Stimulated activated CD4-positive, alpha-beta T cell treated with anti-CD3 and anti-CD28 coated beads, Interleukin-1b, Interleukin-23, amount 100 ng/mL, for 48 hours (primary cell): ENCODE data around the gene RIMBP2.
"Not testable (repeated sequence)": the region's sequence is repeated elsewhere in the genome, so short reads cannot be mapped to it uniquely, and the experiment has no call there.

Source experiments
- DNase-seq: peaks from one replicate; pipeline ENCODE4 v3.0.0-alpha.2; 2020

RIMBP2 gene

DNA sequence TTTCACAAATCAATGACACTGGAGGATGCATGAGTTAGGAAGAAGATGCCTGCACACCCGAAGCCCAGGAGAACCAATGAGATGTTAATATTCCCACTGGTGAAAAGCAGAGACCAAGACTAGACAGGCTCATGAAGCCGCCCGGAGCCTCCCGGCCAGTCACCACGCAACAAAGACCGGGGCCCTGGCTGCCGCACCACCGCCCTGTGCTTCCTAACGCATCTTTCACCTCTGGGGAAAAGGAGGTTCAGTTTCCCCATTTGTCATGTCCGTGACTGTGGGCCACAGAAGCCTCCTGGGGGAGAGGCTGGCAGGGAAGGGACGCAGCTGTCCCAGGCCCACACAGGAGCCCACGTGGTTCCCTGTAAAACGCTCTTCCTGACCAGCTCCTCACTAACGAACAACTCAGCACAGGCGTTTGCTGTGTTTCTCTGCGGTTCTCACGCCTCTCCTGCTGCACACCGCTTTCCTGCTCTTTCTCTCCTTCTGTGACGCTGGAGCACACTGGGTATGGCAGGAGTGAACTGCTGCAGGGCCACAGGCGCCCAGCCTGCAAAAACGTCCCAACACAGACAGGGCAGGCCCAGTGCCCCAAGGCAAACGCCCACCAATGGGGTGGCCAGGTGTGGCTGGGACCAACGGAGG, 10.8 kb downstream of the RIMBP2 start:
- no peak for DNase-seq

DNA sequence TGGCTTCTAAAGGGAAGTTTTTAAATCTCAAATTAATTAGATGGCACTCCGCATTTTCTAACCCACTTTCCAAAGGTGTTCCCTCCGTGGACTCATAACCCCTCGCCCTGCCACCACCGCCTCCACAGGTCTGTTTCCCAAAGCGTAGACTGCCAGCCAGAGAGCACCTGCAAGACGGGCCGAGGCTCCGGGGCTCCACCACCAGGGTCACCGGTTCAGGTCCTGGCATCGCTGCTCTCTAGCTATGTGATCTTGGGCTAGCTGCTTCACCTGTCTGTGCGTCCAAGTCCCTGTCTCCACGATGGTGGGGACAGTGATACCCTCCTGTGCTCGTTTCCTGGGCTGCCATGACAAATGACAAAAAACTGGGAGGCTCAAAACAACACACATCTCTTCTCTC, 11.5 kb downstream of the RIMBP2 start:
- DNase-seq, result no peak

DNA sequence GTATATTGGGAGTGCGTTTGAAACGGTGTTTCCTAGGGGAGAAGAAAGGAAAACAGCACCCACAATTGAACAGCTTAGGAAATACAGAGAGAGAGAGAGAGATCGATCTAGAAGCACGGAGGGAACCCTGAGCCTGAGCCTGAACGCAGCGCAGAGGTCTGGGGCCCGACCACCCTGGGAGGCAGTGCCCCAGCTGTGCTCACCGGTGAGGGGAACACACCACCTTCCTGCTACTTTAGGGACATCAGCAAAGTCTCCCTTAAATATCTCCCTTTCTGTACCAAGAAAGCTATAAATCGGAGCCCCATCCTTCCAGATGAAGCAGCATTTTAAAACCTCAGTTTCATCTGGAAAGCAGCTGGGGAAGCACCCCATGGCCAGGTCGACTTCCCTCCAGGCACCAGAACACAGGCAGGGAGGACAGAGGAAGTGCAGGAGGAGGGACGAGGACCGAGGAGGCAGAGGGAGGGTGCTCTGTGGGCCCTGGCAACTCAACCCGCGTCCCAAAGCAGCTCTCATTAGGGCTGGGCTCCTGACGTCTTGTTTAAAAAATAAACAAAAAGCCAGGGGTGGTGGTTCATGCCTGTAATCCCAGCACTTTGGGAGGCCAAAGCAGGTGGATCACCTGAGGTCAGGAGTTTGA, 12.2 kb downstream of the RIMBP2 start:
- DNase-seq, result no peak

DNA sequence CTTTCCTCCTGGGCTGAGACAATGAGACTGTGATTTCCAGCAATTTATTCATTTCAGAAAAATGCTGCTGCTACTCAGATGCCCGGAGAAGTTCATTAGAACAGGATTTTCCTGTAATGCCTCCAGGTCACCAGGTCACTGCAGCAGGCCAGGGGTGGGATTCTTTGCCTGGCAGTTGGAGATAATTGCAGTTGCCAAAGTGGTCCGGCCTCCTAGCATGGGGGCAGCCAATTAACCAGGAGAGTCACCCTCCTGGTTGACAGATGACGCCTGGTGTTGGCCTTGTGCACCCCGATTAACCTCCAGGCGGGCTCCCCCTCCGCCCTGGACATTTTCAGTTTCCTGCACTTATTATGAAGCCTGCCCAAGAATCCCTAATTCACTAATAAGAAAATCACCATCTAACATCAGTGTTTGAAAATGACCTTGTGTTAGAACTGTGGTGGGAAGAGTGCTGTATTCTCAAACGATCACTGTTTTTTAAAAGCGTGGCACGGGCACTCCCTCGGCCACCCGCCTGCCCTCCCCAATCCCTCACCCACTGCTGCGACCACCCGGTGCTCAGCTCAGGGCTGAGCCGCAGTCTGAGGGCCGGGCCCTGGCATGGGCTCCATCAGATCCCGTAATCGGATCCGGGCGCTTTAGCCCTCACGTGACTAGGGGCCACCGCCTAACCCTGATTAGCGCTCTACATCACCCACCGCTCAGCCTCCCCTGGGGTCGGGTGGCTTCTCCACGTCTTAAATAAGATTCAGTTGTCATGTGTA, 12.9 kb downstream of the RIMBP2 start:
- no peak for DNase-seq

DNA sequence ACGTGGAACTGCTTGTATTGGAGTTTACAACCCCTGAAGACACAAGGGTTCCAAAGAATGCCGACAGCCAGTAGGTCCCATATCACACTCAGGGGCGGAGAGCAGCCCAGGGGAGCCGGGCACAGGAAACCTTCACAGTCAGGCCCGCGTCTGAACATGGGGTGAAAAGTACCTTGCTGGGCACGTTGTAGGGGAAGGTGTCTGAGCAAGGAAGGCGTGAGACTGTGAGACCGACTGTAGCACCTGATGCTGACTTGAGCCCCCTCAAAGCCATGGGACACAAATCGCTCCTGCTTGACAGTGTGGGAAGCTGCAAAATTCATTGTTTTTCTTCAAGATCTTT, 14.7 kb downstream of the RIMBP2 start:
- no peak for DNase-seq

DNA sequence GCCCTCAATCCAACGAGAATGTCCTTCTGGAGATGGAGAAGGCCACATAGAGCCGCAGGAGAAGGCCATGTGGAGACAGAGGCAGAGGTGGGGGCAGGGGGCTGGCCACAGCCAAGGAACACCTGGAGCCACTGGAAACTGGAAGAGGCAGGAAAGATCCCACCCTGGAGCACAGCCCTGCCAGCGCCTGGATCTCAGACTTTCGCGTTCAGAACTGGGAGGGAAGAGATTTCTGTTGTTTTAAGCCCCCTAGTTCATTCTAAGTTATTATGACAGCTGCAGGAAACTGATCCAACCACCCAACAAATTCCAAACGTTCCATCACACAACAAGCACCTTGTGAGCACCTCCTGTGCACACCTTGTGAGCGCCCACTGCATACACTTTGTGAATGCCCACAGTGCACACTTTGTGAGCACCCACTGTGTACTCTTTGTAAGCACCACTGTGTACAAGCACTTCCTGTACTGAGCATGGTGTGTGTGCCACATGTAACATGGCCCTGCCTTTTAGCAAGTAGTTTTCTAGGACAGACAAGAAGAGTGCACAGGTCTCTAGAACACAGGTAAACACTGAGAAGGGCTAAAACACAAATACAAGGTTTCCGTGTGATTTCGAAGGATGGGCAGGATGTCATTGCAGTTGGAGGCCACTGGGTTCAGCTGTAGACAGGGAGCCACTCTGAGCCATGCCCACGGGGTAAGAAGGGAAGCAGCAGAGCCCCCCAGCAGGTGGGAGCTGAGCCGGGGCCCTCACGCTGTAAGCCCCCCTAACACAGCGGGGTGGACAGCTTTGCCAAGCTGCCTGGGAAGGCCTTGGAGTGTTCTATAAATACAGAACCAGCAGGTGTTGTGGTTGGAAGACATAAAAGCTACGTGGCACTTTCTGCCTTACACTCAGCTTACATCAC, 15.4 kb downstream of the RIMBP2 start:
- no peak for DNase-seq

DNA sequence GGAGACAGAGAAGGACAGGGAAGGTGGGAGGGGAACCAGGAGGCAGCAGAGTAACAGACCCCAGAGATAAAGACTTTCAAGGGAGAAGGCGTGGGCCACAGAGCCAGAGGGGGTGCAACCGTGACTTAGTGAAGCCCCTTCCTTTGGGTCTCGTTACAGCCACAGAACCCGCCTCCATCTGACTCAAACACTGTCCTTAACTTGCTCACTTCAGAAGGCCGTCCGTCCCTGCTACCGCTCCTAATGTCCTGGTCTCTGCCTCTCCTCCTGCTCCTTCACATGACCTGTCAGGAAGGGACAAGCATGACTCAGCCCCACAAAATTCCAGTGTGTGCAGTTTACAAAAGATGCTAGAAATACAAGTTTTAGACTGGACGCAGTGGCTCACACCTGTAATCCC, 18.0 kb downstream of the RIMBP2 start:
- no peak for DNase-seq

DNA sequence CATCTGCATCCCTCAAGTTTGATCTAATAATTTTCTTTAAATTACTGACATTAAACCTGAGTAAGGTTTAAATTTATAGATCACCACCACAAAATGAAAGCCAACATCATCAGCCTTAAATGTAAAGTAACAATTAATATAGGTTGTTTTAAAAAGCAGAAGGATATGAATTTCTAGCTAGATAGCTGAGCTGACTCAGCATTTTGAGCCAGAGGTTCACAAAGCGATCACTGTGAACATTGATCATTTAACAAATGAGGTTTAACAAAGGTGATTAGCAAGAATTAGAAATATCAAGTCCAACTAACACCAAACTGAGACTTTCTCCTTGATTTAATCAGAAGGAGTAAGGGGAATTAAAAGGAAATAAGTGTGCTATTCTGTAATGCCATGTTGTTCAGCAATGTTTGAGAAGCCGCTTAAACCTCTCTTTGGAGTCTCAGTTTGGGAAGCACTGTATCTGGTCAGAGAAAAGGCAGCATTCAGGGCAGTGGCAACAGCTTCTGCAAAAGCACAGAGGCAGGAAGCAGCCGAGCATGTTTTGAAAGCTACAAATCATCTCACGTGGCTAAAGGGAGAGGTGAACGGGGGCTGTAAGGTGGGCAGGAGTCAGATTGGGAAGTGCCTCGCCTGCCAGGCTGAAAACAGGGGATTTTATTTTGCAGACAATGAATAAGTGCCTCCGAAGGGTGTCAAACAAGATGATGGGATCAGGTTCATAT, 19.6 kb downstream of the RIMBP2 start:
- DNase-seq, result no peak

DNA sequence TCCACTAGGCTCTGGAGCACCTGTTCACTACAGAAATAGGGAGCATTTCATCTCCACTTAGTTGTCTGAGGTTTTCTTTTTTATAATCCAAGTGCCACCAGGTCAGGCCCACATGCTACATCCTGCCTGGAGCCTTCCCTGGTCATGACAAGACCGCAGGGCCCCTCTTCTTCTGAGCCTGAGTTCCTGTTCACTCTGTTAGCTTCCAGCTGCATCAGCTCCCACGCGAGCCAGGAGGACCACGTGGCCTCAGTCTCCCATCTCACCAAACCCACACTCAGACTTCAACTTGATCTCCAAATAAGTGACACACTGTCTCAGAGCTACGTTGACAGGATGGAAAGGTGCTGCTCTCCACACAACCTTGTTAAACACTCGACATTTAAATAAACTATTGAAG, 21.0 kb downstream of the RIMBP2 start:
- no peak for DNase-seq

DNA sequence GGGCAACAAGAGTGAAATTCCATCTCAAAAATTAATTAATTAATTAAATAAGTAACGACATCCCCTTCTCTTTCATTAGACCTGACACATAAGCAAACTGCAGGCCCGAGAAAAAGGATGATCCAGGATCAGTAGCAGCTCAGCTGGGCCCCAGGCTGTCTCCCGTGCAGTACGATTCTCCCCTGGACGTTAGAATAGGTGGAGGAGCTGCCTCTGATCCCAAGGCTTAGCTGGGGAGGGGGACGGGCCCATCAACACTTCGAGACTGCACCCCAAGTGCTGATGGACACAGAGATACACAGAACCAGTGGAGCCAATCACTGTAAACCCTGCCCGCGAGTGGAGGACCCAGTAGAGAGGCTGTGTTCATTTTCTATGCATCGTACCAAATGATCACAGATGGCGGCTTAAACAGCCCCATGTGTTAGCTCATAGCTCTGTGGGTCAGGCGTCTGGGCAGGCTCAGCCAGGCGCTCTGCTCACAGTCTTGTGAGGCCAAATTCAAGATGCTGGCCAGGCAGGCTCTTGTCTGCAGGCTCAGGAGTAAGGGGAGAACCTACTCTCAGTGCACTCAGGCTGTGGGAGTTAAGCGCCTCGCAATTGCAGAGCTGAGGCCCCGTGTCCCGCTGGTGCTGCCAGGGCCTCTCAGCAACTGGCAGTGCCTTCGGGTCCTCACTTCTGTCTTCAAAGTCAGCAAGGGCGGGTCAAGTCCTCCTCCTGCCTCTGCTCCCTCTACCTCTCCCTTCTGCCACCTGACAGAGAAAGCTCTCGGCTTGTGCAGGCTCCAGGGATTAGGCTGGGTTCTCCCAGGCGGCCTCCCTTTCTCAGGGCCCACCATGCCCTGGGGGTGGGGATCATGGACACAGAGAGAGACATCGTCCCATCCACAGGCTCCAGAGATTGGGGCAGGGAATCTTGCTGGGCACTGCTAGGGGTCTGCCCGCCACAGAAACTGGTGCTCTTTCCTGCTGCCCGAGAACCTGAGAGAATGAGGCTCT, 26.4 kb downstream of the RIMBP2 start:
- DNase-seq, result no peak

DNA sequence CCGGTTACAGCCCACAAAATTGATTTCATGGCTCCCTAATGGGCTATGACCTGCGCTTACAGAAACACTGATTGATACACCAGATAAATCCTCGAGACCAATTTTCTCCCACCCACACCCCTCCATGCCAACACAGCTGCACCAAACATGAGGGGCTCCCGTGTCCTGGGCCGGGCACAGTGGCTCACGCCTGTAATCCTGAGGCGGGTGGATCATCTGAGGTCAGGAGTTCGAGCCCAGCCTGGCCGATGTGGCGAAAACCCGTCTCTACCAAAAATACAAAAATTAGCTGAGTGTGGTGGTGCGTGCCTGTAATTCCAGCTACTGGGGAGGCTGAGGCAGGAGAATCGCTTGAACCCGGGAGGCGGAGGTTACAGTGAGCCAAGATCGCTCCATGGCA, 27.1 kb downstream of the RIMBP2 start:
- DNase-seq, result not testable (repeated sequence)

DNA sequence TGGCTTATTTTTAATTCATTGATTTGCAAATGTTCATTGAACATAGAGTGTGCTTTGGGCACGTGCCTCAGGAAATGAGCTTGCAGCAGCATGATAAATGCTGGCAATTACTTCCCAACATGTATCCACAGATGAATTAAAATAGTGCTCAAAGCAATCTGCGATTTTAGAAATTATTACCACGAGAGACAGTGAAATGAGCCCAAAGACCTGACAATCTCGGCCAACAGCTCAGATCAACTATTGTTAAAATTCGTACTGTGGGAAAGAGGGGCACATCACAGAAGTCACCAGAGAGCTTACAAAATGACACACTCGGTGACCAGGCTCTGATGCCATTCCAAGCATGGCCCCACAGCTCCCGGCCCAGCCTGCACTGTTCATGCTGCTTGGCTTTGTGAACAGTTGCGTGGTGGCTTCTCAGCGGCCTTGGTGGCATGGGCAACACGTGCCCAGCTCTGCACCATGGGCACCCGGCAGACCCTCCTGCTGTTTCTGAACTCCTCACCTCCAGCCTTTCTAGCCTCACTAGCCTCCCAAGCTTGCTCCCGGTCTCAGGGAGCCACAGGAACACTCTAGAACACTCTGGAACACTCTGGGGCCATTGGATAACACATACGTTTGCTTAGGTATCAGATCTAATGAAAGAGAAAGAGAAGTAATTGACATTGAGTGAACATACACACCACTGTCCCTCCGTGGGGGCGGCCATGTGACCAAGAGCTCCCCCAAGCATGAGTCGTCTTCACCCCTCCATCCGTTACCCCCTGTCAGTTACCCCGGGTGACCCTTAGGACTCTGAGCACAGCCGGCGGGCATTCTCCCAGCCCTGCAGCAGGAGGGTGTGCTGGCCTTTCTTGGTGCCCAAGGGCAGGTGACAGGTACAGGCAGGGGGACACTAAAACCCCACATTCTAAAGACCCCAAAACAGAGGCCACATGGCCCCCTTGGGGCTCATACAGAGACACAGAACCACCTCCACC, 28.0 kb downstream of the RIMBP2 start:
- no peak for DNase-seq

DNA sequence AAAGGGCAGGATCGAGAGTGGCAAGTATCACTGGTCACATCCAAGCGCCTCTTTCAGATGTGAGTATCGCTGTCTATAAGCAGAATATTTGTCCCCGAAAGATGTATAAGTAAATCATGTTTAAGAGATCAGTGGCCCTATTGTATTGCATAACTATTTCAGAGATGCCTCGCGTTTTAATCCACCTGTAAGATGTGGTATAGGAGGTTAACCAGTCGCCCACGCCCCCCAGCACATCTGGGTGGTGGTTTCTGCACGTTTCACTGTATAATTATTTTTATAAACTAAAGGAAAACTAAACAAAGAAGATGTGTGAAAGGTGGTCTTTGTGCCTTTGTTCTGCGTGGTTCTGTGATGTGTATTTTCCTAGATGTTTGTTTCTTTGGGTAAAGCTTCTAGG, 28.9 kb downstream of the RIMBP2 start:
- DNase-seq, result no peak

DNA sequence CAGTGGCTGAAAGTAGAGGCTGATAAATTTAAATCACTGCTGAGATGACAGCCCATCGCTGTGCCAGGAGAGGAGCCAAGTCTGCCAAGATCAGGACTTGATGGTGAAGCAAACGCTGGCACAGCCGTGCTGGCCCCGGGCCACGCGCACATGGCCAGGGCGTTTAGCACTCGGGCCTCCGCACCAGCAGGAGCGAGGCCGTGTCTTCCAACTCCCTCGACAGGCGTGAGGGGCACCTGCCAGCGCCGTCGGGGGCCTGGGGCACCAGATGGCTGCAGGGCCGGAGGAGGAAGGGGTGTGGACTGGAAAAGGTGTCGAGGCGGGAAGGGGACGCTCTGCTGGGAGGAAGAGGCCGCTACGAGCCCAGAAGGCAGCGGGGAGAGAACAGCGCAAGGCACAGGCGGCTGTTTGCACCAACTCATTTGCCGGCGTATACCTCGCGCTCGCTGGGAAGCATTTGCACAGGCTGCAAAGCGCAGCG, 29.5 kb downstream of the RIMBP2 start:
- DNase-seq, result no peak

DNA sequence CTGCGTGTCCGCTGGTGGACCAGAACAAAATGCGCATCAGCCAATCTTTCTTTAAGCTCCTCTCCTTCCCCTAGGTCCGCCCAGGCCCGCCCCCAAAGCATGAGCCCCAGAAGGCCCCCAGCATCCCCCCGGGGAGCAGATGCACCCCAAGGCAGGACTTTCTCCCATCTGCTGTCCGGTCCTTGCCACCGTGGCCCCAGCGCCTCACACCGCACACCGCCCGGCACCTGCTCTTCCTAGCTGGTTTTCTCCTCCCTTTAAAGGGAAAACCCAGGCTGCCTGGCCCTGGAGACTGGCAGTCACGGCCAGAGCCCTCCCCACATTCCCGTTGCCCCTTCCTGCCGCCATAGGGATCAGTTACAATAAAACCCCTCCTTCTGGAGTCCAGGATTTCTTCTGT, 30.2 kb downstream of the RIMBP2 start:
- no peak for DNase-seq

DNA sequence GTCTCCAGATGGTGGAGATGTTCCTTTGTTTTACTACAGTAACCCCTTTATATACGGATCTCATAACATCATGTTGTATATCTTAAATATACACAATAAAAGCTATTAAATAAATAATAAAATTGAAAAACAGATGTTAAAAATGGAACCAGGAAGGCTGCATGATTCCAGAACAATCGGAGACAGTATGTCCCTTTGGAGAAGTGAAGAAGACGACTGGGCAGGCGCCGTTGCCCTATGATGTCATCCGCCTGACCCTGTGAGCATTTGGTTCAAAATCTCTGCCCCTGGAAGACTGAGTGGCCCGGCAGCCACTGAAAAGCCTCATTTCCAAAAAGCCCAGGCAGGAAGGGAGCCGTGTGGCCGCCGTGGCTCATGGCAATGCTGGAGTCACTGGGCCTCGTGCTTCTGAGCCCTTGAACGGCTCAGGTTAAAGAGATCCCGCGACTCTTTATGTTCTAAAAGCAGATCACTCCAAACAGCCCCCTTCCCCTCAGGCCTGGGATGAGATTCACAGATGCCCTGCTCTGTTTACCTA, 30.8 kb downstream of the RIMBP2 start:
- DNase-seq, result no peak

DNA sequence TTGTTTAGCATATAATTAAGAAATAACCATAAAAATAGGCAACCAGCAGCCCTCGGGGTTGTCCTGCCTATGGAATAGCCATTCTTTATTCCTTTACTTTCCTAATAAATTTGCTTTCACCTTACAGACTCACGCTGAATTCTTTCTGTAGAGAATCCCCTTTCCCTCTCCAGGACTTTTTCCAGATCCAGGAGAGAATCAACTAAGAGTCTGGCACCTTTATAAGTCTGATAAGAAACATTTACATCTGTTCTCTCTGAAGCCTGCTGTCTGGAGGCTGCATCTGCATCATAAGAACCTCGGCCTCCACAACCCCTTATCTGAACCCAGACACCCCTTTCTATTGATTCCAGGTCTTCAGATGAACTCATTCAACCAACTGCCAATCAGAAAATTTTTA, 32.3 kb downstream of the RIMBP2 start:
- DNase-seq, result no peak

DNA sequence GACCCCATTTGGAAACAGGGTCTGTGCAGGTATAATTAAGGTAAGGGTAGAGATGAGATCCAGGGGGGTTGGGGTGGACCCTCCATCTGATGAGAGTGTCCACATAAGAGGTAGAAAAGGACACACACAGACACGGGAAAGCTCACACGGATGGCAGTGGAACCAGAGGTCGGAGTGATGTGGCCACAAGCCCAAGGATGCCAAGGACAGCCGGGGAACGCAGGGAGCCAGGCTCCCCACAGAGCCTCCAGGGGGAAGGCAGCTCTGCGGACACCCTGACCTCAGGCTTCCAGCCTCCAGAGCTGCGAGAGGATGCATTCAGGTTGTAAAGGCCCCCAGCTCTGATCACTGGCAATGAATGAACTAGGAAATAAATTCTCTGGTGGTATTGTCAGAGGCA, 33.0 kb downstream of the RIMBP2 start:
- no peak for DNase-seq

DNA sequence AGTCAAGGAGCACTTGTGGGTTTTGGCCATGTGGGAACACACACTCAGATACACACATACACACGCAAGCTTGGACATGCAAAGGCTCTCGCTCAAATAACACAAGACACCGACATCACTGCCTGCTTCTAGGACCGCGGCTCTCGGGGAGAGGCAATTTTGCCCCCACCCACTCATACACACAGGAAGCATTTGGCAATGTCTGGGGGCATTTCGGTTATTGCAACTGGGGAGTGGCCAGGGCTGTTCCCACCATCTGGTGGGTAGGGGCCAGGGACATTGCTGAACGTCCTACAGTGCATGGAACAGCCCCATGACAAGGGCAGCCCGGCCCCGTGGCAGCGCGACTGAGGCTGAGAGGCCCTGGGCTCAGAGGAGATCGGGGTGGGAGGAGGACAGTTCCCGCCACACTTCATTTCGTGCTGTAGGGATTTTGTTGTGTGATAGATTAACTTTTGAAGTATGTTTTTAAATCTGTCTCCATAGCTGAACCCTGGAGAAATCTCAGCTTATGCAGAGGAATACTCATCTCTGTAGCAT, 35.6 kb downstream of the RIMBP2 start:
- no peak for DNase-seq
